HG03097 (cell line): ENCODE data around the gene ADGRG6.
"Not testable (repeated sequence)": the region's sequence is repeated elsewhere in the genome, so short reads cannot be mapped to it uniquely, and the experiment has no call there.

Experiments used
- ATAC-seq: cut with Tn5 transposase; IDR thresholded peaks from one replicate; pipeline ENCODE4 v1.9.1; 2021; ENCODE audit not compliant: unreplicated experiment, low FRiP score

The ADGRG6 gene

DNA sequence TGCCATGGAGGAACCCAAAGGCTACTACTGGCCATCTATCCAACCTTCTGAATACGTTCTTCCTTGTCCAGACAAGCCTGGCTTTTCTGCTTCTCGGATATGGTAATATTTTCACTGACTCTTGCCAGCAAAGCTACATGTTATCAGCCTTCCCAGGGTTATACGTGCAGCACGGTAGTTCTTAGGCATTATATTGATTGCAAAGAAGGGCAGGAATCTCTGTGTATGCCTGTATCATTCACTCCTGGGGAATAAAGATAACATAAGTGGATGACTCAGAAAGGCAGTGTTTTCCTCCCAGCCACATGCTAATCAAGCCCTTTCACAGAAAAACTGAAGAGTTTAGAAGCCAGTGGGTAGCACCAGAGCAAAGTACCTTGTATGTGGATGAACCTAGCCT lies 98.7 kb downstream of the ADGRG6 start:
- ATAC-seq = no peak

DNA sequence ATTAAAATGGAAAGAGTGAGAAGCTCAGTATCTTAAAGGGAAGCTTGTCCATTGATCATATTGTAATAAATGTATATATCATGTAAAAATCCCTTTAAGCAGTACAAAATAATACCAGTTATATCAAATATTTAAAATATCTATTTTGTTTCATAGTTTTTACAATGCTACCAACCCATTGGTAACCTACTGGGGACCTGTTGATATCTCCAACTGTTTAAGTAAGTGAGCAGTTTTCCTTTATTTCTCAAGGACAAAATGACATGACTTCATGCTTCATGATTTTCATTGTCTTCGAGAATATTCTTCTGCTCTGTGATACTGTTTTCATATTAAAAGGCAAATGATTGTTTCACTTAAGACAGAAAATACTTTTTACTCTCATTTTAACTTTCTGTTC lies 100.0 kb downstream of the ADGRG6 start:
- ATAC-seq = no peak

GRCh38 chr6:142404751-142405150 lies 102.9 kb downstream of the ADGRG6 start:
- ATAC-seq = no peak

- no peak for ATAC-seq
Observed at GRCh38 chr6:142406131-142406530, 104.3 kb downstream of the ADGRG6 start.

DNA sequence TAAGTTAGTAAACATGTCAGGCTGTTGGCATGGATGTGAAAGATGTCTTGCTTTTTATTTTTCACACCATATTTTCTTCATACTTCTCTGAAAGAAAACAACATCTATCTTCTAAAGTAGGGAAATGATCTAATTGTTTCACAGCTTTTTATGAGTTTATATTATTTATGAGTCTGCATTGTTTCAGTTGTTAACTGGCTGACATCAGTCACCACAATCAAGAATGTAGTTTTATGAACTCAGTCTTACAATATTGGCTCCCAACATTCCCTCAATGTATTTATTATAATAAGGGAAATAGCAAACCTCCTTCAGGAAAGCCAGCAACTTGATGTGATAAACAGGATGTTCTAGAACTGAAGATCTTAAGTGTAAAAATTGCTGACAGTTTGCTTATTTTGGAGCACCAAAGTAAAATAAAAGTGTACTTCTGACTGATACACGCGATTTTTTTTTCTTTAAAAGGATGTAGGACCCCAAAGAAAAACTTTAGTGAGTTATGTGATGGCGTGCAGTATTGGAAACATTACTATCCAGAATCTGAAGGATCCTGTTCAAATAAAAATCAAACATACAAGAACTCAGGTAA lies 106.0 kb downstream of the ADGRG6 start:
- ATAC-seq = no peak

DNA sequence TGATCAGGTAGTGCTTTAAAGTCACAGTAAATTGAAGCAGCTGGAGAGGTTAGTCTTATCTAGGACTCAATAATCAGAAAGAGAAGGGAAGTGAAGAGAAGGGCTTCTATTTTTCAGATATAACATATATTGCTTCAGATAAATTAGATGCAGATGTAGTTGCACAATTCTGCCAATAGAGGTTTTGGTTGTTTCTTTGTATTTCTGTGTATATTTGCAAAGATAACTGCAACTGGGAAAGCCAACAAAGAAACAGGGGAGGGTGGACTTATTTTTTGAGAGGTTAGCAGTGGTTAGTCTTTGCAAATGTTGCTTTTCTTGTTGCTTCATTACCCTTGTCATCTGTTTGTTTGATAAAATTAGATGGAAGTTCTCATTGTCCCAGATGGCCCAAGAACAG lies 106.6 kb downstream of the ADGRG6 start:
- no peak for ATAC-seq

DNA sequence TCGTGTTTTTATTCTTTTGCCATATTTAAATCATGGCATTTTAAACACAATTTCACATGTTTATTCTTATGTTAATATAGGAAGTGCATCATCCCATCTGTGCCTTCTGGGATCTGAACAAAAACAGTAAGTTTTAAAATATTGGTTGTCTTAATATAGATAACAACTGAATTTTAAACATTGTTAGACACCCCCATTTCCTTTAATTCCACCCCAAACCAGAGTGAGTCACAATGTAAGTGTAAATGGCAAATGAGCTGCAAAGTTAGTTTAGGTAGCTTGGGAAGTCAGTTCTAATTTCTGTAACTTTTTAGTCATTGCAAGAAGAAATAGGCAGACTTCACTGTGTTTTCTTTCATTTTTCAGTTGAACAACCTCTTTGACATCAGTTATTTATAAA lies 108.0 kb downstream of the ADGRG6 start:
- no peak for ATAC-seq

GRCh38 chr6:142411145-142411544 lies 109.3 kb downstream of the ADGRG6 start:
- no peak for ATAC-seq

- ATAC-seq = no peak
Observed at GRCh38 chr6:142412241-142412640, 110.4 kb downstream of the ADGRG6 start.

- ATAC-seq = no peak
Observed at GRCh38 chr6:142412658-142413057, 110.9 kb downstream of the ADGRG6 start.

DNA sequence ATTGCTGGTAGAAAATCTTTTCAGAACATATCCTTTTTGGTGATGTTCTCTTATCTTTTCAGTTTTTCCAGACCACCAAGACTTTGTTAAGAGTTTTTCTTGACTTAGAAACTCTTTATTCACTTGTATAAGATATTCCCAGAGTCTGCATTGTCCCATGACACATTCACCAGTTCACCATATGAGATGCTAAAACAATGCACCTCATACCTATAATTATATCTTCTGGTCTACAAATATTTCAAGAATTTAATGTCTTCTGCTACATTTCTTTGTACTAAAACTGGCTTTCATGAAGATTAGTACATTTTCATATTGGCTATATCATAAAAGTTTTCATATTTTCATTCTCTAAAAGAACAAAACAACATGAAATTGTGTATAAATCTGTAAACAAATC lies 111.3 kb downstream of the ADGRG6 start:
- no peak for ATAC-seq

GRCh38 chr6:142414462-142415250 lies 112.8 kb downstream of the ADGRG6 start:
- no peak for ATAC-seq

DNA sequence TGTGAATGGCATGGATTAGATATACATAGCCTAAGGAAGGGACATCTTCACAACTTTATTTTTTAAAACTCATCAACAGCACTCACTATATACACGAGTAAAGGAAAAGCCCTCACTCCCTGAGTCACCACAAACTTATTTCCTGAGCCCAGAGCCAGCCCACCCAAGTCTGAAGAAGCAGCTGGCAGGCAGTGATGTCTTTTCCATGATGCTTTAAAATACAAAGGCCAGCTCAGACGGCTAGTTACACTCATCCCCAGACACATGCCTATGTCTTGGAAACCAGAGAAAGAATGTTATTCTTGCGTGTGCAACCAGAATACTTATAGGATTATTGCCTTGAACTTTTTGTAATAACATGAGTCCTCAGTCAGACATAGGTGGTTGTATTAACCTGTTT lies 114.4 kb downstream of the ADGRG6 start:
- no peak for ATAC-seq

- ATAC-seq = no peak
Observed at GRCh38 chr6:142416686-142417085, 114.9 kb downstream of the ADGRG6 start.

GRCh38 chr6:142417331-142417750 lies 115.5 kb downstream of the ADGRG6 start:
- no peak for ATAC-seq

- no peak for ATAC-seq
Observed at GRCh38 chr6:142419071-142419470, 117.3 kb downstream of the ADGRG6 start.

GRCh38 chr6:142420802-142421201 lies 119.0 kb downstream of the ADGRG6 start:
- no peak for ATAC-seq

DNA sequence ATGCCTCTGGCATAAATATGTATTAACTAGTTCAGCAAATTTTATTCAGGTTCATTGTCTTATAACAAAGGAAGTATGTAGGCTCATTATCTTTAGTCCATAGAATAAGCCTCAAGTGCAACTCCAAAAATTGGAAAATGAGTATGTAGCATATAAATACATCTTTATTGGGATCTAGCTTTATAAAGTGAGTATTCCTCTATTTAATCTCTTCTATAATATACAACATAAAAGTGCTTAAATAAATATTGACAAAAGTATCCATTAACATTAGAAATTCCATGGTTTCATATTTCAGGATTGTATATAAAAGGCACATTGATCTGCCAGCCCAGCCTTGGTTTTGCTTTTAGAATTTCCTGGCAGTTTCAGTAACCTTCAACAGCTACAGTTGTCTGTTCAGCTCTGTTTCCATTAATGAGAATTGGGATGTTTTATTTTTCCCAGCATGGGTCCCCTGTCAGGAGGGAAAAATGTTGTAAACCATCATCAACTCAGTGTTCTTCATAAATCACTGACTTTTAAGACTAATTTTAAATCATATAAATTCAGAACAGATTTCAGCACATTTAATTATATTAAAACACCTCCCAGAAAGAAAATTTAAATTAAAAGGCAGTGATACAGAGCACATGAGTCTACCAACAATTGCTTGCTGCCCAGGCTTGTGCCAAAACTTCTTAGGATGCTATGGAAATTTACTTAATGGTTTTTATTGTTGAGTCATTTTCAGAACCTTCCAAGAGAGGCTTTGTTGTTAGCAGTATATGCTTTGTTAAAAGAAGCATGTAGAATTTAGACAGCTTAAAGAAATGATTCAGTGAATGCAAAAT lies 119.7 kb downstream of the ADGRG6 start:
- no peak for ATAC-seq

DNA sequence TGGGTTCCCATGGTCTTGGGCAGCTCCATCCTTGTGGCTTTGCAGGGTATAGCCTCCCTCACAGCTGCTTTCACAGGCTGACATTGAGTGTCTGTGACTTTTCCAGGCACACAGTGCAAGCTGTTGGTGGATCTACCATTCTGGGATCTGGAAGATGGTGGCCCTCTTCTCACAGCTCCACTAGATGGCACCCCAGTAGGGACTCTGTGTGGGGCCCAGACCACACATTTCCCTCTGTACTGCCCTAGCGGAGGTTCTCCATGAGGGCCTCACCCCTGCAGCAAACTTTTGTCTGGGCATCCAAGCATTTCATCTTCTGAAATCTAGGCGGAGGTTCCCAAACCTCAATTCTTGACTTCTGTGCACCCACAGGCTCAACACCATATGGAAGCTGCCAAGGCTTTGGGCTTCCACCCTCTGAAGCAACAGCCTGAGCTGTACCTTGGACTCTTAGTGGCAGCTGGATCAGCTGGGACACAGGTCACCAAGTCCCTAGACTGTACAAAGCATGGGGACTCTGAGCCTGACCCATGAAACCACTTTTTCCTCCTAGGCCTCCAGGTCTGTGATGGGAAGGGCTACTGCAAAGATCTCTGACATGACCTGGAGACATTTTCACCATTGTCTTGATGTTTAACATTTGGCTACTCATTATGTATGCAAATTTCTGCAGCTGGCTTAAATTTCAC lies 124.8 kb downstream of the ADGRG6 start:
- ATAC-seq = not testable (repeated sequence)

- not testable (repeated sequence) for ATAC-seq
Observed at GRCh38 chr6:142428468-142428867, 126.7 kb downstream of the ADGRG6 start.

DNA sequence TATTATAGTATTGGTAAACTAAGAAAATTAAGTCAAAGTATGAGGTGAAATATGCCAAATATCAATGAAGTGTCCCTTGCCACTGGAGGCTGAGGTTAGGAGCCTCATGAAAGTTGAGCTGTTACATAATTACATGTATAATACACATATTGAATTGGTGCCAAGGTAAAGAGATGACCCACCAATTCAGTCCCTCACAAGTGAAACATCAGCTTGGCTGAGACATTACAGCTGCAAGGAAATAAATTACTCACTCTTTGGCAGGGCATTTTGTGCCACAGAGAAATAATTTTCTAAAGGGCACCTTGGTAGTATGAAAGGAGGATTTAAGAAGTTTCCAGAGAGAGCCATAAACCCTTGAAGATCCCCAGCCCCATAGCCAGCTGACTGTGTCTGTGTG lies 127.4 kb downstream of the ADGRG6 start:
- ATAC-seq = no peak
